ENCODE results near the gene ASAP2. TPM values are rescaled to one million over a fixed set of nuclear protein-coding genes. Genes with fewer than 3 reads are reported as not detected.
A peak's percentile ranks its signal among the peaks of the same experiment; 100 is the strongest.

The ASAP2 gene
- total RNA-seq, 1 experiment from 2014 or later, result 25.2 TPM

DNA sequence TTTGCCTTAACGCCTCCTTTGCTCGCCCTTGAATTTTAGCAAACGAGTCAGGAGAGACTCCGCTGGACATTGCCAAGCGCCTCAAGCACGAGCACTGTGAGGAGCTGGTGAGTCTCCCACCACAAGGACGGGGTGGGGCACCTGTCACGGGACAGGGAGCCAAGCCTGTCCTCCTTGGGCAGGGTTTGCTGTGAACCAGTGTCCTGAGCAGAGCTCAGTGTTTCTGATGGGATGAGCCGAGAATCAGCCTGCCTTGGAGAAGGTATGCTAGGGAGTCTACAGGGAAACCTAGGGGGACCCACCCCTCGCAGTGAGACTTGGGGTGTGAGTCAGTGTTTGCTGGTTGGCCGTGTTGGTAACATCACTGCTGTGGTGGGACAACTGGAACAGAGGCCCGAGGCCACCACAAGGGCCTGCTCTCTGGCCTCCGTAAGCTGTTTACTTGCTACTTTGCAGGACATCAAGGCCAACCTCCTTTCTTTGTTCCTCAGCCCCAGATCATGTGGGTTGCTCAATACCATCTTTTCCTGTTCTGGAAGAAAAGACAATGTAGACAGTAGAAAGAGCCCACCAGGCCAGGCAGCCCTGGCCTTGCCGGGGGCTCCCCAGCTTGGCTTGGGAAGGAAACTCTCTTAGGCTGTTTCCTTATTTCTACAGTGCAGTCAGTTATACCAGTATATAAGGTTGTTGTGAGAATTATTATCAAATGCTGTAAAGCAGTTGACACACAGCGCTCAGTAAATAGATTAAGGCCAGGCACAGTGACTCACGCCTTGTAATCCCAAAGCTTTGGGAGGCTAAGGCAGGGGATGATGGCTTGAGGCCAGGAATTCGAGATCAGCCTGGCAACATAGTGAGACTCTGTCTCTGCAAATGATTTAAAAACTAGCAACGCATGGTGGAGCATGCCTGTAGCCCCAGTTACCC is 174.4 kb downstream of the ASAP2 start:
- no peak overlapping the region for H2AFZ ChIP-seq (ENCODE audit: low read length)
- H3K9me3 ChIP-seq (ENCODE audit: low read length), result no peaks in the 10 kb centered on the region
- H3K4me3 ChIP-seq (ENCODE audit: low read length), result peak overlapping the region; percentile 18
- peak overlapping the region; percentile 99 for H3K27ac ChIP-seq (ENCODE audit: low read length)
- peak overlapping the region; percentile 84 for H3K9ac ChIP-seq (ENCODE audit: low read length)
- H4K20me1 ChIP-seq (ENCODE audit: low read length), result no peaks in the 10 kb centered on the region
- TF ChIP-seq EZH2 (IDR thresholded peaks at IDR 0.05; ENCODE audit: low read length, unreplicated experiment) (no peak), EZH2phosphoT487 (IDR thresholded peaks at IDR 0.05; ENCODE audit: borderline replicate concordance, low read length) (no peak)
- TF ChIP-seq, protein P1, sequence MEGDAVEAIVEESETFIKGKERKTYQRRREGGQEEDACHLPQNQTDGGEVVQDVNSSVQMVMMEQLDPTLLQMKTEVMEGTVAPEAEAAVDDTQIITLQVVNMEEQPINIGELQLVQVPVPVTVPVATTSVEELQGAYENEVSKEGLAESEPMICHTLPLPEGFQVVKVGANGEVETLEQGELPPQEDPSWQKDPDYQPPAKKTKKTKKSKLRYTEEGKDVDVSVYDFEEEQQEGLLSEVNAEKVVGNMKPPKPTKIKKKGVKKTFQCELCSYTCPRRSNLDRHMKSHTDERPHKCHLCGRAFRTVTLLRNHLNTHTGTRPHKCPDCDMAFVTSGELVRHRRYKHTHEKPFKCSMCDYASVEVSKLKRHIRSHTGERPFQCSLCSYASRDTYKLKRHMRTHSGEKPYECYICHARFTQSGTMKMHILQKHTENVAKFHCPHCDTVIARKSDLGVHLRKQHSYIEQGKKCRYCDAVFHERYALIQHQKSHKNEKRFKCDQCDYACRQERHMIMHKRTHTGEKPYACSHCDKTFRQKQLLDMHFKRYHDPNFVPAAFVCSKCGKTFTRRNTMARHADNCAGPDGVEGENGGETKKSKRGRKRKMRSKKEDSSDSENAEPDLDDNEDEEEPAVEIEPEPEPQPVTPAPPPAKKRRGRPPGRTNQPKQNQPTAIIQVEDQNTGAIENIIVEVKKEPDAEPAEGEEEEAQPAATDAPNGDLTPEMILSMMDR (conservative IDR thresholded peaks at IDR 0.05; ENCODE audit: low read depth, low read length), result no peak
- no peaks in the 10 kb centered on the region for H3K9me2 ChIP-seq (replicated peaks; ENCODE audit: low read length)
- peaks cover 17% of the 10 kb centered on the region for H3F3A ChIP-seq (ENCODE audit: low read length, unreplicated experiment)
- no peaks in the 10 kb centered on the region for H3K27me3 ChIP-seq (ENCODE audit: low read length)
- TSS peak; percentile 13 for BruUV-seq (replicated peaks)
- peaks cover 42% of the 10 kb centered on the region for H3K36me3 ChIP-seq (ENCODE audit: low read depth, low read length)
- DNase-seq (peak; percentile 97), ATAC-seq (peak; percentile 82)
- H3K4me2 ChIP-seq (ENCODE audit: low read length), result peak overlapping the region; percentile 77
- H3K4me1 ChIP-seq (ENCODE audit: insufficient read depth, low read length), result peaks cover 70% of the 10 kb centered on the region
- ChIA-PET CTCF (no interaction called here), POLR2A (ENCODE audit: unreplicated experiment) (no interaction called here)
- intact Hi-C loops (cut with micrococcal nuclease), result no loop called here
- H3K79me2 ChIP-seq (ENCODE audit: low read length), result no peaks in the 10 kb centered on the region

DNA sequence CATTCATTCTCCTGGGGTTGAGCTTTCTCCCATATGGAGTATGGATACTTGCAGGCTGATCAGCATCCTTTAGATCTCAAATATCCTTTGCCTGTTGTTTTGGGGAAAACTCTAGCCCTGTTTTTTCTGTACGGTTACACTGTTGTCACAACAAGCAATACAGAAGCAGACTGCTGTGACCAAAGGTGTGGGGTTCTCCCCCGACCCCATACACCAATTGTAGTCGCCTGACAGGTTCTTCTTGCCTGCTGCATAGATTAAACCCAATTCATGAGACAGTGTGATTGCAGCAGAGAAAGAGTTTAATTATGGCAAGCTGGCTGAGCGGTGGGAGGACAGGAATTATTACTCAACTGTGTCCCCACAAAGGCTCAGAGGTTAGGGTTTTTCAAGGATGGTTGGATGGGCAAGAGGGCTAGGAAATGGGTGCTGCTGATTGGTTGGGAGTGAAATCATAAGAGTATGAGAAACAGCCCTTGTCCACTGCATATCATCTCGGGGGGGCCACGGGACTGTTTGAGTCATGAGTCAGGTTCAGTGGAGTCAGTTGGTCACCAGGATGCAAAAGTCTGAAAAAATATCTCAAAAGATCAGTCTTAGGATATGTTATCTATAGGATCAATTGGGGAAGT is 176.1 kb downstream of the ASAP2 start:
- H4K20me1 ChIP-seq (ENCODE audit: low read length), result no peaks in the 10 kb centered on the region
- no peaks in the 10 kb centered on the region for H3K9me3 ChIP-seq (ENCODE audit: low read length)
- CTCF ChIA-PET, result no interaction called here
- ATAC-seq (no peak), DNase-seq (peak; percentile 10)
- no peaks in the 10 kb centered on the region for H3K27me3 ChIP-seq (ENCODE audit: low read length)
- H3K9ac ChIP-seq (ENCODE audit: low read length), result no peak overlapping the region
- intact Hi-C loops (cut with micrococcal nuclease), result no loop called here
- H3K4me1 ChIP-seq (ENCODE audit: insufficient read depth, low read length), result peaks cover 76% of the 10 kb centered on the region
- peaks cover 42% of the 10 kb centered on the region for H3K36me3 ChIP-seq (ENCODE audit: low read depth, low read length)
- no peak overlapping the region for H3K4me2 ChIP-seq (ENCODE audit: low read length)
- H3K4me3 ChIP-seq (ENCODE audit: low read length), result no peak overlapping the region
- TF ChIP-seq EZH2 (IDR thresholded peaks at IDR 0.05; ENCODE audit: low read length, unreplicated experiment) (no peak), EZH2phosphoT487 (IDR thresholded peaks at IDR 0.05; ENCODE audit: borderline replicate concordance, low read length) (no peak)
- TF ChIP-seq, protein P1 (conservative IDR thresholded peaks at IDR 0.05; ENCODE audit: low read depth, low read length), result no peak
- POLR2A ChIA-PET (ENCODE audit: unreplicated experiment), result no interaction called here
- H3F3A ChIP-seq (ENCODE audit: low read length, unreplicated experiment), result peaks cover 18% of the 10 kb centered on the region
- peak overlapping the region; percentile 5; the same call in 1 of the 2 replicates for H3K27ac ChIP-seq (ENCODE audit: low read length)
- H2AFZ ChIP-seq (ENCODE audit: low read length), result no peak overlapping the region
- H3K79me2 ChIP-seq (ENCODE audit: low read length), result no peaks in the 10 kb centered on the region
- BruUV-seq (replicated peaks), result no TSS peak
- no peaks in the 10 kb centered on the region for H3K9me2 ChIP-seq (replicated peaks; ENCODE audit: low read length)
